BLaER1 treated with 17β-estradiol and CSF1 and Interleukin-3, amounts not matched to agents 10 nM and 100 nM (cell line): ENCODE results near the gene OR4E2.
A peak's percentile ranks its signal among the peaks of the same experiment; 100 is the strongest.
"Not testable (repeated sequence)": the region's sequence is repeated elsewhere in the genome, so short reads cannot be mapped to it uniquely, and the experiment has no call there.

ENCODE experiments used
- H3K27ac ChIP-seq, 11 experiments: shearing (Covaris generic); formaldehyde crosslinking; 2 replicates each; pipeline ENCODE4 v1.8.1; 2022
- H3K27me3 ChIP-seq, 11 experiments: shearing (Covaris generic); formaldehyde crosslinking; 2 replicates each; pipeline ENCODE4 v1.8.1; 2022
- H3K36me3 ChIP-seq, 11 experiments: shearing (Covaris generic); formaldehyde crosslinking; 2 replicates each; pipeline ENCODE4 v1.8.1; 2022
- H3K4me1 ChIP-seq, 10 experiments: shearing (Covaris generic); formaldehyde crosslinking; 2 replicates each; pipeline ENCODE4 v1.8.1; 2022
- H3K4me2 ChIP-seq, 11 experiments: shearing (Covaris generic); formaldehyde crosslinking; 2 replicates each; pipeline ENCODE4 v1.8.1; 2022
- H3K4me3 ChIP-seq, 10 experiments: shearing (Covaris generic); formaldehyde crosslinking; 2 replicates each; pipeline ENCODE4 v1.8.1; 2022
- H3K9ac ChIP-seq, 11 experiments: shearing (Covaris generic); formaldehyde crosslinking; 2 replicates each; pipeline ENCODE4 v1.8.1; 2022
- H3K9me3 ChIP-seq, 11 experiments: shearing (Covaris generic); formaldehyde crosslinking; replicated peaks in 1 of 11; 2 replicates each; pipeline ENCODE4 v1.8.1; 2022
- H4K20me1 ChIP-seq, 11 experiments: shearing (Covaris generic); formaldehyde crosslinking; 2 replicates each; pipeline ENCODE4 v1.8.1; 2022
- Cebpa-rat ChIP-seq, 11 experiments: shearing (Covaris generic); IDR thresholded peaks; 2 replicates each; pipeline ENCODE4 v1.8.1; 2022

The OR4E2 gene

DNA sequence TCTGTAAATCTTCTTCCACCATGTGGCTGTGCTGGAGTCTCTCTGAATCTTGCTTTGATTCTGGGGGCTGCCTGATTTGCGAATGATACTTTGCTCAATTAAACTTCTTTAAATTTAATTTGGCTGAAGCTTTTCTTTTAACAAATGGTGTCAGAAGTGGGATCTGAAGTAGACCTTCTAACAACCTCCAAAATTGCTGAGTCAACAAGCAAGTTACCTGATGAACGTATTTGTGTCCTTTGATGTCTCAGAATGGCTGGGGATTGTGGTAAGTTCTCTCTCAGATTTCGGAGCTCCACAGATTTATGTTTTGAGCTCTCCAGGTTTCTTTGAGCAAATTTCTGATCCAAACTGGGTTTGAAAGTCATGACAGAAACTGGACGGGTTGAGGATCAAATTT lies 21.9 kb downstream of the OR4E2 start:
- Histone ChIP-seq H3K9ac (no peak overlapping the region), H3K4me3 (no peak overlapping the region), H4K20me1 (no peaks in the 10 kb centered on the region), H3K4me1 (no peaks in the 10 kb centered on the region), H3K9me3 (peaks cover 18 to 36% (median 22%) of the 10 kb centered on the region in 11 experiments), H3K36me3 (no peaks in the 10 kb centered on the region), H3K4me2 (no peak overlapping the region), H3K27ac (no peak overlapping the region), H3K27me3 (no peaks in the 10 kb centered on the region)
- TF ChIP-seq Cebpa-rat (IDR thresholded peaks at IDR 0.05), result no peak

DNA sequence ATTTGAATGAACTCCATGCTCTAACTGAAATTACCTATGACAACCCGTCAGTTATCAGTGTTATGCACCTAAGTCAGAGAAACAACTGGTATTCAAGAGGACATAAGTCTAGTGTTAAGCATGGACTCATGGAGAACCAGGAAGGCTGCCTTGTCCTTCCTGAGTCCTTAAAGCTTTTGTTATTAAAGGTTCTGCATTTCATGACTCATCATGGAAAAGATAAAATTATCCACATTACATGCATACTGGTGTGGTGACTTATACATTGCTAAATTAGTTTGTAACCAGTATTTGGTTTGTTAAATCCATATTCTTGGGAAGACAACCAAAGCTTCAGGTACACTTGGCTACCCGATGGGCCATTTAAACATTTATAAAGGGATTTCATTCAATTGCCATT lies 26.4 kb downstream of the OR4E2 start:
- H3K27me3 ChIP-seq, result no peaks in the 10 kb centered on the region

DNA sequence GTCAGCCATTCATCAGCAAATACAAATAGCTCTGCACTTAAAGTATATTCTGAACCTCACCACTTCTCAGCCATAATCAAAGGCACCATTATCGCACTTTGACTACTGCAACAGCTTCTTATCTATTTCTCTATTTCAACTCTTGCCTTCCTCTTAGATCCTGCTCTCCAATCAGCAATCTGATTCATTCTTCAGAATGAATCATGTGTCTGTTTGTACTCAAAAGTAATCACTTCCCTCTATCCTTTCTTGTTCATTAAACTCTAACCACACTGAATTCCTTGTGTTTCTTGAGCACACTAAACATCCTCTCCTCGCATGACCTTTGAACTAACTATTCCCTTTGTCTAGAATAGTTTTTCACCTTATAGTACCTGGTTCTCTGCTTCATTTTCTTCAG lies 32.8 kb downstream of the OR4E2 start:
- H3K27me3 ChIP-seq, result no peaks in the 10 kb centered on the region; a peak in 1 of 22 replicates
- no peak overlapping the region for H3K9ac ChIP-seq
- no peak for TF ChIP-seq Cebpa-rat (IDR thresholded peaks at IDR 0.05)
- H3K4me2 ChIP-seq, result no peak overlapping the region
- H3K9me3 ChIP-seq, result peaks cover 0 to 29% (median 9%) of the 10 kb centered on the region in 11 experiments; a peak in 14 of 22 replicates
- no peaks in the 10 kb centered on the region for H3K4me1 ChIP-seq
- no peak overlapping the region for H3K4me3 ChIP-seq
- no peaks in the 10 kb centered on the region for H4K20me1 ChIP-seq
- H3K36me3 ChIP-seq, result no peaks in the 10 kb centered on the region
- no peak overlapping the region for H3K27ac ChIP-seq

More for the DNA sequence above, 26.4 kb downstream of the OR4E2 start:
- H3K4me1 ChIP-seq, result no peaks in the 10 kb centered on the region
- H3K9ac ChIP-seq, result no peak overlapping the region
- no peak for TF ChIP-seq Cebpa-rat (IDR thresholded peaks at IDR 0.05)
- H4K20me1 ChIP-seq, result no peaks in the 10 kb centered on the region
- H3K4me2 ChIP-seq, result no peak overlapping the region
- no peak overlapping the region for H3K27ac ChIP-seq
- H3K36me3 ChIP-seq, result no peaks in the 10 kb centered on the region
- H3K9me3 ChIP-seq, result peaks cover 13 to 24% (median 17%) of the 10 kb centered on the region in 11 experiments
- no peak overlapping the region for H3K4me3 ChIP-seq

GRCh38 chr14:21694425-21694824 lies 40.8 kb downstream of the OR4E2 start:
- no peak for TF ChIP-seq Cebpa-rat (IDR thresholded peaks at IDR 0.05)
- Histone ChIP-seq H4K20me1 (0 out of 22 replicates have a peak, but pooled peaks cover 0 to 2% (median 0%) of the 10 kb centered on the region in 11 experiments), H3K9me3 (peaks cover 9 to 21% (median 16%) of the 10 kb centered on the region in 11 experiments), H3K4me1 (peaks cover 0 to 3% (median 3%) of the 10 kb centered on the region in 10 experiments; a peak in 18 of 20 replicates), H3K4me3 (no peak overlapping the region), H3K4me2 (no peak overlapping the region), H3K27ac (no peak overlapping the region), H3K36me3 (no peaks in the 10 kb centered on the region), H3K27me3 (peaks cover 3 to 34% (median 13%) of the 10 kb centered on the region in 11 experiments; a peak in 21 of 22 replicates), H3K9ac (no peak overlapping the region)

DNA sequence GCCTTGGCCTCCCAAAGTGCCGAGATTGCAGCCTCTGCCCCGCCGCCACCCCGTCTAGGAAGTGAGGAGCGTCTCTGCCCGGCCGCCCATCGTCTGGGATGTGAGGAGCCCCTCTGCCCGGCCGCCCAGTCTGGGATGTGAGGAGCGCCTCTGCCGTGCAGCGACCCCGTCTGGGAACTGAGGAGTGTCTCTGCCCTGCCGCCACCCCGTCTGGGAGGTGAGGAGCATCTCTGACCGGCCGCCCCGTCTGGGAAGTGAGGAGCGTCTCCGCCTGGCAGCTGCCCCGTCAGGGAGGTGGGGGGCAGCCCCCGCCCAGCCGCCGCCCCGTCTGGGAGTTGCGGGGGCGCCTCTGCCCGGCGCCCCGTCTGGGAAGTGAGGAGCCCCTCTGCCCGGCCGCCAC lies 44.0 kb downstream of the OR4E2 start:
- H3K27me3 ChIP-seq, result peaks cover 35 to 67% (median 45%) of the 10 kb centered on the region in 11 experiments
- H3K9ac ChIP-seq, H3K4me2 ChIP-seq, H3K4me3 ChIP-seq, H3K36me3 ChIP-seq, H3K27ac ChIP-seq, H4K20me1 ChIP-seq: not testable (repeated sequence)
- peaks cover 9 to 28% (median 16%) of the 10 kb centered on the region in 11 experiments for H3K9me3 ChIP-seq
- peaks cover 0 to 12% (median 11%) of the 10 kb centered on the region in 10 experiments; a peak in 18 of 20 replicates for H3K4me1 ChIP-seq

GRCh38 chr14:21698538-21698937 lies 44.9 kb downstream of the OR4E2 start:
- H3K36me3 ChIP-seq, H3K27ac ChIP-seq, H3K9ac ChIP-seq, H3K4me2 ChIP-seq, H4K20me1 ChIP-seq, H3K4me3 ChIP-seq: not testable (repeated sequence)
- H3K4me1 ChIP-seq, result peaks cover 0 to 14% (median 11%) of the 10 kb centered on the region in 10 experiments; a peak in 18 of 20 replicates
- peaks cover 42 to 75% (median 53%) of the 10 kb centered on the region in 11 experiments for H3K27me3 ChIP-seq
- H3K9me3 ChIP-seq, result peaks cover 9 to 28% (median 16%) of the 10 kb centered on the region in 11 experiments

- Histone ChIP-seq H3K27me3 (peaks cover 47 to 84% (median 61%) of the 10 kb centered on the region in 11 experiments), H3K36me3 (no peaks in the 10 kb centered on the region), H3K4me3 (no peak overlapping the region), H4K20me1 (peaks cover 0 to 6% (median 0%) of the 10 kb centered on the region in 11 experiments; a peak in 2 of 22 replicates), H3K4me2 (peak overlapping the region in 10 of 11 experiments; percentile 3 to 84 (median 71); a peak in 18 of 22 replicates), H3K27ac (no peak overlapping the region), H3K4me1 (peaks cover 0 to 24% (median 13%) of the 10 kb centered on the region in 10 experiments; a peak in 18 of 20 replicates), H3K9ac (no peak overlapping the region), H3K9me3 (peaks cover 9 to 28% (median 16%) of the 10 kb centered on the region in 11 experiments)
- TF ChIP-seq Cebpa-rat (IDR thresholded peaks at IDR 0.05), result no peak
Measured at GRCh38 chr14:21699551-21699950, 45.9 kb downstream of the OR4E2 start.

- no peak overlapping the region for H3K4me2 ChIP-seq
- H3K4me1 ChIP-seq, result peaks cover 0 to 24% (median 13%) of the 10 kb centered on the region in 10 experiments; a peak in 18 of 20 replicates
- TF ChIP-seq Cebpa-rat (IDR thresholded peaks at IDR 0.05), result no peak
- H3K9me3 ChIP-seq, result peaks cover 25 to 31% (median 29%) of the 10 kb centered on the region in 11 experiments
- no peak overlapping the region for H3K4me3 ChIP-seq
- H3K27me3 ChIP-seq, result peaks cover 69 to 85% (median 79%) of the 10 kb centered on the region in 11 experiments
- no peak overlapping the region for H3K27ac ChIP-seq
- 0 out of 22 replicates have a peak, but pooled peaks cover 0 to 5% (median 0%) of the 10 kb centered on the region in 11 experiments for H3K36me3 ChIP-seq
- no peak overlapping the region for H3K9ac ChIP-seq
- H4K20me1 ChIP-seq, result peaks cover 0 to 6% (median 0%) of the 10 kb centered on the region in 11 experiments; a peak in 2 of 22 replicates
Measured at GRCh38 chr14:21702316-21702715, 48.7 kb downstream of the OR4E2 start.

- Histone ChIP-seq H3K4me1 (peaks cover 0 to 24% (median 13%) of the 10 kb centered on the region in 10 experiments; a peak in 18 of 20 replicates), H3K9me3 (peaks cover 20 to 37% (median 30%) of the 10 kb centered on the region in 11 experiments), H3K27ac (no peak overlapping the region), H3K4me3 (no peak overlapping the region), H3K36me3 (0 out of 22 replicates have a peak, but pooled peaks cover 0 to 5% (median 0%) of the 10 kb centered on the region in 11 experiments), H4K20me1 (peaks cover 0 to 6% (median 0%) of the 10 kb centered on the region in 11 experiments; a peak in 2 of 22 replicates), H3K27me3 (peaks cover 73 to 95% (median 89%) of the 10 kb centered on the region in 11 experiments), H3K4me2 (peak overlapping the region in 2 of 11 experiments; percentile 31; a peak in 2 of 22 replicates), H3K9ac (no peak overlapping the region)
- no peak for TF ChIP-seq Cebpa-rat (IDR thresholded peaks at IDR 0.05)
Measured at GRCh38 chr14:21703357-21704326, 50.0 kb downstream of the OR4E2 start.
